Kidney (tissue), 22 donors: Measurements from ENCODE around the gene FAM53B. TPM values are rescaled to one million over a fixed set of nuclear protein-coding genes. Genes with fewer than 3 reads are reported as not detected.

Experiments
- DNase-seq, 5 donors: peaks; one replicate each; pipeline ENCODE4 v3.0.0-alpha.2; 2013 to 2020
- FAIRE-seq: peaks from 2 replicates; lab custom pipeline; 2012; peaks lifted over from hg19 to GRCh38; lab: Jason Lieb, UNC
- H3K27ac ChIP-seq, 2 donors: one replicate each; pipeline ENCODE4 v1.7.0; 2013; ENCODE audit warnings: low read depth in 2 of 2, low read length in 2 of 2, inconsistent platforms in 1 of 2
- H3K27me3 ChIP-seq: one replicate; pipeline ENCODE4 v1.7.1; 2013; ENCODE audit warnings: low read length, inconsistent platforms; ENCODE audit not compliant: control insufficient read depth, insufficient read depth
- H3K36me3 ChIP-seq, 3 donors: one replicate each; pipeline versions ENCODE4 v1.7.0 to v1.7.1; 2013; ENCODE audit warnings: low read length in 3 of 3, control low read depth in 1 of 3, inconsistent platforms in 1 of 3; ENCODE audit not compliant: insufficient read depth in 3 of 3, control insufficient read depth in 2 of 3
- H3K4me1 ChIP-seq, 3 donors: one replicate each; pipeline versions ENCODE4 v1.7.0 to v1.7.1; 2013; ENCODE audit warnings: low read length in 3 of 3, inconsistent platforms in 1 of 3, low read depth in 1 of 3; ENCODE audit not compliant: control insufficient read depth in 2 of 3, insufficient read depth in 2 of 3
- H3K4me3 ChIP-seq, 3 donors: one replicate each; pipeline versions ENCODE4 v1.7.0 to v1.8.1; 2013; ENCODE audit warnings: low read length in 3 of 3, control low read depth in 1 of 3, inconsistent platforms in 1 of 3
- H3K9ac ChIP-seq, 3 donors: one replicate each; pipeline versions ENCODE4 v1.7.0 to v1.7.1; 2013; ENCODE audit warnings: low read length in 3 of 3, control low read depth in 1 of 3, inconsistent platforms in 1 of 3
- H3K9me3 ChIP-seq, 3 donors: one replicate each; pipeline versions ENCODE4 v1.7.0 to v1.7.1; 2013; ENCODE audit warnings: low read length in 3 of 3, control low read depth in 1 of 3, inconsistent platforms in 1 of 3; ENCODE audit not compliant: control insufficient read depth in 2 of 3, insufficient read depth in 1 of 3
- intact Hi-C: fragments of 100-400 bp; cut with DNase I; formaldehyde crosslinking; loops from one replicate; pipeline ENCODE4 v1.11.1; 2022
- long read RNA-seq, 10 donors: library from polyadenylated mRNA in 1 of 10; unstranded in 1 of 10; transcript quantifications; one replicate each; pipeline ENCODE4 v2.0.0 and lab custom pipeline, GENCODE V29; 2021 to 2026
- polyA plus RNA-seq: library from polyadenylated mRNA; stranded (reverse); fragments of 350-450 nt; fragmentation: Illumina TruSeq; extraction: RNeasy Lipid Tissue Mini Kit (QIAGEN cat#74804); gene quantifications from one replicate; pipeline ENCODE4 v1.2.3, GENCODE V29; 2014; ENCODE audit warnings: low read depth, low replicate concordance; ENCODE audit not compliant: insufficient read depth
- total RNA-seq: library from RNA; stranded (reverse); fragmentation: NEBNext Ultra II Directional; extraction: Animal tissue kit (Norgen Biotek cat#: 25700); gene quantifications from one replicate; pipeline ENCODE4 v1.2.1, GENCODE V29; 2021
- TF ChIP-seq, protein P1 (sequence below): IDR thresholded peaks from 3 replicates; pipeline ENCODE4 v1.5.1; 2012; ENCODE audit warnings: mild to moderate bottlenecking, moderate library complexity, borderline replicate concordance; ENCODE audit not compliant: insufficient read depth; ENCODE audit errors: extremely low read depth
- donor health status: control.
- donor health status: control.
- donor health status: control.
- donor health status: control.
- donor health status: control.
- donor health status: DM: yes; HTN: yes; CAD: no.
- donor health status: Normal renal cell carcinoma (clear cell type).

The FAM53B gene
- total RNA-seq = 30.0 TPM
- polyA plus RNA-seq = 11.8 TPM
- long read RNA-seq, donor 1, full-length matches to known transcripts = 2 of 10 reads
- long read RNA-seq, donor 1, partial matches to known transcripts = 8 of 10 reads
- long read RNA-seq, donor 1, other reads (novel, unspliced or antisense) = 0 of 10 reads
- long read RNA-seq, donor 2, full-length matches to known transcripts = 3 of 3 reads
- long read RNA-seq, donor 2, partial matches to known transcripts = 0 of 3 reads
- long read RNA-seq, donor 2, other reads (novel, unspliced or antisense) = 0 of 3 reads
- long read RNA-seq, donor 3, full-length matches to known transcripts = 1 of 7 reads
- long read RNA-seq, donor 3, partial matches to known transcripts = 6 of 7 reads
- long read RNA-seq, donor 3, other reads (novel, unspliced or antisense) = 0 of 7 reads
- long read RNA-seq, donor 4, full-length matches to known transcripts = 1 of 1 reads
- long read RNA-seq, donor 4, partial matches to known transcripts = 0 of 1 reads
- long read RNA-seq, donor 4, other reads (novel, unspliced or antisense) = 0 of 1 reads
- long read RNA-seq, donor 5 = 0 reads
- long read RNA-seq, donor 6 = 0 reads
- long read RNA-seq, donor 7, full-length matches to known transcripts = 1 of 26 reads
- long read RNA-seq, donor 7, partial matches to known transcripts = 1 of 26 reads
- long read RNA-seq, donor 7, other reads (novel, unspliced or antisense) = 24 of 26 reads
- long read RNA-seq, donor 8 = 0 reads
- long read RNA-seq, donor 9 = 0 reads
- long read RNA-seq, donor 10, full-length matches to known transcripts = 2 of 7 reads
- long read RNA-seq, donor 10, partial matches to known transcripts = 5 of 7 reads
- long read RNA-seq, donor 10, other reads (novel, unspliced or antisense) = 0 of 7 reads

DNA sequence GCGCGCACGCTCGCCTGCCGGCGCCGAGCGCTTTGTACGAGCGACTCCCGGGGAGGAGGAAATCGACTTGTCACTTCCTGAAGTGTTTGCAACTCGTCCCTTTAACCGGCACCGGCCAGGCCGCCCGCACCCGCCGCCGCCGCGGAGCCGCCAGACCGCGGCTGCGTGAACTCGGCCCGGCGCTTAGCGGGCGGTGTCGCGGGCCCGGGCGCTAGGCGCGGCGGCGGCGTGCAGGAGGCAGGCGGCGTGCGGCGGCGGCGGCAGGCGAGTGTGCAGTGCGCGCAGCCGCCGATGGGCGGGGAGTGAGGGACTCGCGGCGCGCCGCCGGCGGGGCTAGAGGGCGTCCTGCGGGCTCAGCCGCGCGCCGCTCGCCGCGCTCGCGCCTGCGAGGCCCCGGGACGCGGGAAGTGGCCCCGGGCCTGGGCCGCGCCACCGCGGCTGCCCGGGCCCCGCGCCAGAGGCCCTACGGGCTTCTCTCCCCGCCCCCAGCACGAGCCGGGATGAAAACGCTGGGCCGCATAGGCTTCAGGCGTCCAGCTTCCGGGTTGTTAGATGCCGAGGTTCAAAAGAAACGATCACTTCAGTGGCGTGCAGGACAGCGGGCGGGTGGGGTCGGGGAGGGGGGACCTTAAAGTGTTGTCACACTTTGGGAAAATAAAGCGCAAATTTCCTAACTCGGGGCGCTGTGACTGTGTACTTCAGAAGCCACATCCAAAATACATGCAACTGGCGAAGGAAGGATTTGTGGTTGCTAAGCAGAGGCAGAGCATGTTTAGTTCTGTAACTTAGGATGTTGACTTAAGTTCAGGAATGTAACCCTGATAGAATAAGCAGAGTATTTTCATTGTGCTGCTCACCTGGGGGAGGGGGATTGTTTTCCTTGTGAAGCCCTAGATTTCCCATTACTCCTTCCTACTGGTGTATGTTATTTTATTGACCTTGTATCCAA, at the start of gene FAM53B:
Gene FAM53B, minus strand, starts transcription at position 277 of the 949 bp plus-strand sequence. CDS start 37,665 bp downstream, outside the sequence.
- intact Hi-C loops = loop anchor here (10.0 kb wide), 1 partner anchor 210 kb away; no protein-coding TSS in a partner anchor
- TF ChIP-seq, protein P1, sequence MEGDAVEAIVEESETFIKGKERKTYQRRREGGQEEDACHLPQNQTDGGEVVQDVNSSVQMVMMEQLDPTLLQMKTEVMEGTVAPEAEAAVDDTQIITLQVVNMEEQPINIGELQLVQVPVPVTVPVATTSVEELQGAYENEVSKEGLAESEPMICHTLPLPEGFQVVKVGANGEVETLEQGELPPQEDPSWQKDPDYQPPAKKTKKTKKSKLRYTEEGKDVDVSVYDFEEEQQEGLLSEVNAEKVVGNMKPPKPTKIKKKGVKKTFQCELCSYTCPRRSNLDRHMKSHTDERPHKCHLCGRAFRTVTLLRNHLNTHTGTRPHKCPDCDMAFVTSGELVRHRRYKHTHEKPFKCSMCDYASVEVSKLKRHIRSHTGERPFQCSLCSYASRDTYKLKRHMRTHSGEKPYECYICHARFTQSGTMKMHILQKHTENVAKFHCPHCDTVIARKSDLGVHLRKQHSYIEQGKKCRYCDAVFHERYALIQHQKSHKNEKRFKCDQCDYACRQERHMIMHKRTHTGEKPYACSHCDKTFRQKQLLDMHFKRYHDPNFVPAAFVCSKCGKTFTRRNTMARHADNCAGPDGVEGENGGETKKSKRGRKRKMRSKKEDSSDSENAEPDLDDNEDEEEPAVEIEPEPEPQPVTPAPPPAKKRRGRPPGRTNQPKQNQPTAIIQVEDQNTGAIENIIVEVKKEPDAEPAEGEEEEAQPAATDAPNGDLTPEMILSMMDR = peak; percentile 50
- Histone ChIP-seq H3K27ac (peak within 1 kb of the TSS; percentile 81 to 90), H3K4me1 (peaks cover 17 to 33% (median 31%) of the 10 kb centered on the region in 3 donors), H3K9me3 (no peaks in the 10 kb centered on the region), H3K9ac (peak within 1 kb of the TSS in 2 of 3 donors; percentile 47 to 48), H3K4me3 (peak within 1 kb of the TSS; percentile 52 to 62 (median 58)), H3K27me3 (no peaks in the 10 kb centered on the region), H3K36me3 (peaks cover 0 to 4% (median 0%) of the 10 kb centered on the region in 3 donors)
- DNase-seq (peak; percentile 80 to 94 (median 89)), FAIRE-seq (no peak)

GRCh38 chr10:124792998-124793352, 48.8 kb upstream of the FAM53B start:
- DNase-seq = no peak
- peaks cover 0 to 2% (median 0%) of the 10 kb centered on the region in 3 donors for H3K4me1 ChIP-seq
- intact Hi-C loops = no loop called here
- TF ChIP-seq, protein P1 = no peak
- H3K4me3 ChIP-seq = no peak overlapping the region
- peaks cover 0 to 3% (median 2%) of the 10 kb centered on the region in 3 donors for H3K36me3 ChIP-seq
- H3K27ac ChIP-seq = no peak overlapping the region
- no peaks in the 10 kb centered on the region for H3K27me3 ChIP-seq
- H3K9me3 ChIP-seq = no peaks in the 10 kb centered on the region
- FAIRE-seq = no peak
- H3K9ac ChIP-seq = no peak overlapping the region
